Measurements from ENCODE around the gene KRTAP5-1. TPM values are rescaled to one million over a fixed set of nuclear protein-coding genes. Genes with fewer than 3 reads are reported as not detected.

The KRTAP5-1 gene
- total RNA-seq, 1 donor from 2014 or later = not detected

DNA sequence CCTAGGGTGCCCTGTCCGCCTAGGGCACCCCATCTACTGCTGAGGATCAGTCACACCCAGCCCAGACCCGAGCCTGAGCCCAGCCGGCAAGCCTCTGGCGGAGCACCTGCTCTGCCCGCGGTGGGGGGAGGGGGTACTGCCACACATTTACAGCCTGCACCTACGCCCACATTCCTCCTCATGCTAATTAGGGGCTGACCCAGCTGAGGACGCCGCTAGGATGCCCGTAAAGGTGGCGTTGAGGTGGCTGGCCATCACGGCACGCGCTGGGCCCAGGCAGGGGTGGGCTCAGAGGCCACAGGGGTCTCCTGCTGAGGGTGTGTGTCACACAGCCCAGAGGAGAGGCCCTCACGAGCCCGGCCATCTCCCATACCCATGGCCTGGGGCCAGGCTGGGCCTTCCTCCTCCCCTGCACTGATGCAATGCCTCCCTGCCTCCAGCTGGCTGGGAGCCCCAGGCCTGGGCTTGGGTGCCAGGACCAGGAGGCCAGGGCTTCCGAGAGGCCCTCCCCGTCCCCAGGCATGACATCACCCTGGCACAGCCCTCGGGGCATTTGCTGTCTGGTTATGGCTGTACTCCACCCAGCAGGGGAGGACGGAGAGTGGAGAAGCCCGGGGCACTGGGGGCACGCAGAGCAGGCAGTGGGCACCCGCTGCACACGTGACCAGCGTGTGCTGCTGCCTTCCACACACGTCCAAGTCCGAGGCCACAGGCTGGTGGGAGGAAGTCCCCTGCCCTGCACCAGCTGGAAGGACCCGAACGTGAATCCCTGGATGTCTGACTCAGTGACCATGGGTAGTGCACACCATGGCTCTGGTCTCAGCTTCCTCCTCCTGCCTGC, 25.8 kb downstream of the KRTAP5-1 start:
- Histone ChIP-seq H3K4me1 (peaks cover 15 to 36% of the 10 kb centered on the region in 2 donors), H3K9me3 (no peaks in the 10 kb centered on the region), H3K27ac (peak overlapping the region; percentile 93 to 98), H3K36me3 (peaks cover 40 to 44% of the 10 kb centered on the region in 2 donors), H3K27me3 (no peaks in the 10 kb centered on the region), H3K4me3 (peak overlapping the region; percentile 31 to 47)
- intact Hi-C loops (cut with DNase I) = loop anchor here (1.0 to 10.0 kb wide), 2 partner anchors 12 to 715 kb away; partner anchors contain the start of genes POLR2L and TSPAN4
- TF ChIP-seq, protein P1, sequence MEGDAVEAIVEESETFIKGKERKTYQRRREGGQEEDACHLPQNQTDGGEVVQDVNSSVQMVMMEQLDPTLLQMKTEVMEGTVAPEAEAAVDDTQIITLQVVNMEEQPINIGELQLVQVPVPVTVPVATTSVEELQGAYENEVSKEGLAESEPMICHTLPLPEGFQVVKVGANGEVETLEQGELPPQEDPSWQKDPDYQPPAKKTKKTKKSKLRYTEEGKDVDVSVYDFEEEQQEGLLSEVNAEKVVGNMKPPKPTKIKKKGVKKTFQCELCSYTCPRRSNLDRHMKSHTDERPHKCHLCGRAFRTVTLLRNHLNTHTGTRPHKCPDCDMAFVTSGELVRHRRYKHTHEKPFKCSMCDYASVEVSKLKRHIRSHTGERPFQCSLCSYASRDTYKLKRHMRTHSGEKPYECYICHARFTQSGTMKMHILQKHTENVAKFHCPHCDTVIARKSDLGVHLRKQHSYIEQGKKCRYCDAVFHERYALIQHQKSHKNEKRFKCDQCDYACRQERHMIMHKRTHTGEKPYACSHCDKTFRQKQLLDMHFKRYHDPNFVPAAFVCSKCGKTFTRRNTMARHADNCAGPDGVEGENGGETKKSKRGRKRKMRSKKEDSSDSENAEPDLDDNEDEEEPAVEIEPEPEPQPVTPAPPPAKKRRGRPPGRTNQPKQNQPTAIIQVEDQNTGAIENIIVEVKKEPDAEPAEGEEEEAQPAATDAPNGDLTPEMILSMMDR (IDR thresholded peaks at IDR 0.05) = peak in 1 of 3 experiments; percentile 21
- DNase-seq (ENCODE audit: low spot score in 2 of 2) = peak; percentile 90 to 99

DNA sequence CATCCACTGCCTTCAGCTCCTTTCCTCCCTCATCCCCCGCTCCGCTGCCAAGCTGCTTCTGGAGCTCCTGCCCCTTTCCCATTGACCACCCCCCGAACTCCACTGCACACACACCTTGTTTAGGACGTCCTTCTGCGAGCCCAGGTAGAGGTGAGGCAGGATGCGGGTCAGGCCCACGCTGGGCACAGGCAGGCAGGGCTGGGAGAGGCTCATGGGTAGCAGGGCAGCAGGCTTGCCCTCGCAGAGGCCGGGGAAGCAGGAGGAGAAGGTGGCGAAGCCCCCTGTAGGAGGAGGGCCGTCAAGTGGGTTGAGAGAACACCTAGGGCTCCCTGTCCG, 26.3 kb downstream of the KRTAP5-1 start:
- H3K27ac ChIP-seq = peak overlapping the region; percentile 93 to 98
- H3K9me3 ChIP-seq = no peaks in the 10 kb centered on the region
- peaks cover 19 to 37% of the 10 kb centered on the region in 2 donors for H3K4me1 ChIP-seq
- intact Hi-C loops (cut with DNase I) = loop anchor here (1.0 to 10.0 kb wide), 3 partner anchors 10 to 714 kb away; partner anchors contain the start of genes POLR2L and TSPAN4
- TF ChIP-seq, protein P1 (IDR thresholded peaks at IDR 0.05) = no peak
- peak overlapping the region; percentile 31 to 47 for H3K4me3 ChIP-seq
- DNase-seq (ENCODE audit: low spot score in 2 of 2) = no peak
- H3K27me3 ChIP-seq = no peaks in the 10 kb centered on the region
- peaks cover 36 to 42% of the 10 kb centered on the region in 2 donors for H3K36me3 ChIP-seq

DNA sequence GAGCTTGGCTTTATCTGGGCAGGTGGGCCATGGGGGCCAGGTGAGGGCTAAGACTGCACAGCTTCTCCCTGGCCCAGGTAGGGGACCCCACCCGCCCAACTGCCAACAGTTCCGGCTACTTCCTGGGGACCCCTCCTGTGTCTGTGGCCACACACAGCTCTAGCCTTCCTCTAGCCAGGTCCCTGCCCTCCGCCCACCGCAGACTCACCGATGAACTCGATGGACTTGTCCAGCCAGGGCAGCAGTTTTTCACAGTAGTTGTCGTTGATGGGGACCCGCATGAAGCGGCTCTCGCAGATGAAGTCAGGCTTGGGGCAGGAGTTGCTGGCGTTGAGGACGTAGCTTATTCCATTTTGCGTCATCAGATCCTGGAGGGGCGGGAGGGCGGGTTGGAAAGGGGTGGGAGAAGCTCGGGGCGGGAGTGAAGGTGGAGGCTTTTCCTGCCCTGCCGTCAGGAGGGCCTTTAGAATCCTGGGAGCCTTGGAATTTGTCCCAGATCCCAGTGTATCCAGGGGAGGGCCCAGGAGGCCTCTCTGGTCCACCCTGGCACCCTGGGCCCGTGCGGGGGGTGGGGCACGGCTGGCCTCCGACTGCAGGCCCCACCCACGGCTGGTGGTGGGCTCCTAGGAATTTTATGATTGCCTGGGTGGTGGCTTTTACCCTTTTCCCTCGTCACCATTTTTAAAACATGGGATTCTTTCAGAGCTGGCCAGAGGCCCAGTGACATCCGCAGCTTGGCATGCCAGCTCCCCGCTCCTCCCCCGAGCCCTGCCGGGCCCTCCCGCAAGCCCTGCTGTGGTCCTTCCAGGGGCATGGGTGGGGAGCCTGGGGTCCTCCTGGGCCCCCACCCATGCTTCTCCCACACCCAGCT, 26.9 kb downstream of the KRTAP5-1 start:
- H3K4me1 ChIP-seq = peaks cover 20 to 42% of the 10 kb centered on the region in 2 donors
- intact Hi-C loops (cut with DNase I) = loop anchor here (1.0 to 10.0 kb wide), 2 partner anchors 10 to 713 kb away; partner anchors contain the start of genes POLR2L and TSPAN4

DNA sequence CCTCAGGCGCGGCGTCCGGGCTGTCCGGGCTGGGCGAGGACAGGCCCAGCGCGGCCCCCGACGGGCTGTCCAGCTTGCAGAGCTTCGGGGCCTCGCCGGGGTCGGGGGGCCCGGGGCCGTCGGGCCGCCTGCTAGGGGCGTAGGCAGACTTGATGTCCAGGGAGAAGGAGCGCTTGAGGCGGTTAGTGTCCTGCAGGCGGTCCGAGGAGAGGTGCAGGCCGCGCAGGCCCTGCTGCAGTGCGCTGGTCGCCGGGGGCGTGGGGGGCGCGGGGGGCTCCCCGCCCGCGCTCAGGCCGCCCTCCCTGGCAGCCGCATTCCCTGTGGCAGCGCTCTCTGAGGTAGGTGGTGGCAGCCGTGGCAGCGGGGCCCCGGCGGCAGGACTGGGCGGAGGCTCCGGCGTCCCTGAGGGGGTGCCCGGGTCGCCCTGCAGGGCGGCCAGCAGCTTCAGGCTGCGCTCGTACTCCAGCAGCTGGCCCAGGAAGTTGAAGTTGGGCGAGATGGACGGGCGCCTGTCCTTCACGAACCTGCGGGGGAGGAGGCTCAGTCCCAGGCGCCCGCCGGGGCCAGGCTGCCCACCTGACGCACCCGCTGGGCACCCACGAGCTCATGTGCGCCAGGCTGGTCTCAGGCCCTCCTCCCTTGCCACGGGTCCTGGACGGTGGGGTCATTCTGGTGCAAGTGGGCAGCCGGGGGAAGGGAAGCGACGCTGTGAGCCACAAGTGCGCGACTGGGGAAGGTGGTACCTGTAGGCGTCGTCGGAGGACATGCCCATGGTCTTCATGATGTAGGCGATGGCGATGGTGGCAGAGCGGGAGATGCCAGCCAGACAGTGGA, 27.8 kb downstream of the KRTAP5-1 start:
- intact Hi-C loops (cut with DNase I) = loop anchor here (10.0 kb wide), 1 partner anchor 712 kb away; the partner anchor contains the start of genes POLR2L and TSPAN4
- TF ChIP-seq, protein P1 (IDR thresholded peaks at IDR 0.05) = no peak
- Histone ChIP-seq H3K27ac (peak overlapping the region; percentile 93 to 98), H3K4me1 (peaks cover 25 to 51% of the 10 kb centered on the region in 2 donors), H3K36me3 (peaks cover 23 to 30% of the 10 kb centered on the region in 2 donors), H3K4me3 (peak overlapping the region; percentile 32 to 47), H3K9me3 (no peaks in the 10 kb centered on the region), H3K27me3 (no peaks in the 10 kb centered on the region)
- no peak for DNase-seq (ENCODE audit: low spot score in 2 of 2)

More for the DNA sequence above, 26.9 kb downstream of the KRTAP5-1 start:
- Histone ChIP-seq H3K4me3 (peak overlapping the region; percentile 32 to 47), H3K36me3 (peaks cover 30 to 36% of the 10 kb centered on the region in 2 donors), H3K27me3 (no peaks in the 10 kb centered on the region), H3K9me3 (no peaks in the 10 kb centered on the region), H3K27ac (peak overlapping the region; percentile 93 to 98)
- peak; percentile 43 to 91 for DNase-seq (ENCODE audit: low spot score in 2 of 2)
- TF ChIP-seq, protein P1 (IDR thresholded peaks at IDR 0.05) = no peak
